Mucosa of descending colon (tissue), 3 donors: ENCODE data around the gene TSPEAR. TPM values are rescaled to one million over a fixed set of nuclear protein-coding genes. Genes with fewer than 3 reads are reported as not detected.
"Not testable (repeated sequence)": the region's sequence is repeated elsewhere in the genome, so short reads cannot be mapped to it uniquely, and the experiment has no call there.

Experiments
- ATAC-seq: fragments of 200-7000 bp; cut with Tn5 transposase; one replicate; pipeline ENCODE4 v1.9.1; 2020; ENCODE audit warnings: mild to moderate bottlenecking, moderate library complexity
- DNase-seq, 3 donors: peaks; one replicate each; pipeline ENCODE4 v3.0.0-alpha.2; 2020
- H3K36me3 ChIP-seq: fragments of 200-600 bp; one replicate; pipeline ENCODE4 v1.8.0; 2021; ENCODE audit warnings: low read depth, mild to moderate bottlenecking
- H3K4me1 ChIP-seq: fragments of 200-600 bp; one replicate; pipeline ENCODE4 v1.8.0; 2021; ENCODE audit warnings: low read depth, mild to moderate bottlenecking
- H3K4me3 ChIP-seq: fragments of 200-600 bp; one replicate; pipeline ENCODE4 v1.8.0; 2021; ENCODE audit warnings: mild to moderate bottlenecking
- H3K9me3 ChIP-seq: fragments of 200-600 bp; one replicate; pipeline ENCODE4 v1.8.0; 2021; ENCODE audit warnings: mild to moderate bottlenecking
- CTCF ChIP-seq: fragments of 200-600 bp; IDR thresholded peaks from one replicate; pipeline ENCODE4 v1.8.0; 2022; ENCODE audit warnings: antibody characterized with exemption, mild to moderate bottlenecking
- intact Hi-C, 2 donors: fragments of 100-400 bp; cut with DNase I in 1 of 2; cut with micrococcal nuclease in 1 of 2; formaldehyde crosslinking; loops; one replicate each; pipeline versions ENCODE4 v1.11.0 to v1.11.1; 2022; cut with DNase I, micrococcal nuclease
- total RNA-seq, 3 donors: library from RNA; stranded (reverse); fragmentation: NEBNext Ultra II Directional in 2 of 3; extraction: Animal tissue kit (Norgen Biotek cat#: 25700) in 2 of 3; gene quantifications; one replicate each; pipeline versions ENCODE4 v1.2.1 to v1.2.4, GENCODE V29; 2021 to 2023
- donor health status: DM: no; HTN: no; CAD: no; lungs with moderate emphysema.
- donor health status: DM: no; HTN: no; CAD: no.
- donor health status: DM: no; HTN: yes; CAD: no.

Gene TSPEAR
- total RNA-seq, 3 donors from 2014 or later, result 0.28 TPM; not detected in 2

- H3K4me1 ChIP-seq, result no peaks in the 10 kb centered on the region
- no peak for ATAC-seq
- TF ChIP-seq CTCF, result no peak
- no peak for DNase-seq
- intact Hi-C loops, result no loop called here
- H3K4me3 ChIP-seq, result no peak overlapping the region
- peaks cover 9% of the 10 kb centered on the region for H3K9me3 ChIP-seq
- no peaks in the 10 kb centered on the region for H3K36me3 ChIP-seq
Measured at GRCh38 chr21:44583089-44583799, 128.1 kb downstream of the TSPEAR start.

DNA sequence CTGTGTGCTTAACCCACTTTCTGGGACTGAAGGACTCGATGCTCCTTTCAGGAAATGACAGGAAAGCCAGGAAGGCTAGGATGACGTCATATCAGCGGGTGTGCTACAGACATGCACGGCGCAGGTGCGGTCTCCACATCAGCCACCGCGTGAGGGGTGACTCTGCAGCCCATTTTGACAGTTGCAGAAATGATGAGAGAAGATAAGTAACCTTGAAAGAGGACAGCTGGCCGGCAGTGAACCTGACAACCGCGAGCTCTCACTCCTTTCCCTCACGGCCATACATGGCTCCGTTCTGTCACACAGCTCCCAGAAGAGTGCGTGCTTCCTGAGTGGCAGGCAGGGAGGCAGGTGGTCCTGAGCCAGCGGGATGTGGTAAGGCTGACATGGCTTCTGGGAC lies 129.3 kb downstream of the TSPEAR start:
- no peaks in the 10 kb centered on the region for H3K4me1 ChIP-seq
- no peak for TF ChIP-seq CTCF
- H3K36me3 ChIP-seq, result no peaks in the 10 kb centered on the region
- intact Hi-C loops, result no loop called here
- DNase-seq, result no peak
- H3K4me3 ChIP-seq, result no peak overlapping the region
- H3K9me3 ChIP-seq, result peaks cover 9% of the 10 kb centered on the region
- no peak for ATAC-seq

GRCh38 chr21:44581158-44581557 lies 130.2 kb downstream of the TSPEAR start:
- Histone ChIP-seq H3K9me3 (peaks cover 12% of the 10 kb centered on the region), H3K36me3 (no peaks in the 10 kb centered on the region), H3K4me3 (no peak overlapping the region), H3K4me1 (no peaks in the 10 kb centered on the region)
- TF ChIP-seq CTCF, result no peak
- intact Hi-C loops, result no loop called here
- no peak for ATAC-seq
- DNase-seq, result no peak

- DNase-seq (peak in 2 of 3 donors; percentile 21 to 63), ATAC-seq (peak; percentile 68)
- H3K4me1 ChIP-seq, H3K4me3 ChIP-seq, intact Hi-C loops, H3K36me3 ChIP-seq: not testable (repeated sequence)
- H3K9me3 ChIP-seq, result peaks cover 12% of the 10 kb centered on the region
Measured at GRCh38 chr21:44580231-44580821, 131.0 kb downstream of the TSPEAR start, which contains the start of gene KRTAP10-5. TSS of gene KRTAP10-5 (minus strand) at chr21:44580604. CDS start at chr21:44580578, 26 bp downstream.

GRCh38 chr21:44579833-44580144 lies 131.6 kb downstream of the TSPEAR start:
- DNase-seq (no peak), ATAC-seq (no peak)
- H3K4me3 ChIP-seq, result no peak overlapping the region
- H3K4me1 ChIP-seq, result peaks cover under 1% of the 10 kb centered on the region
- peaks cover 12% of the 10 kb centered on the region for H3K9me3 ChIP-seq
- TF ChIP-seq CTCF, result no peak
- H3K36me3 ChIP-seq, result no peaks in the 10 kb centered on the region
- intact Hi-C loops, result no loop called here

DNA sequence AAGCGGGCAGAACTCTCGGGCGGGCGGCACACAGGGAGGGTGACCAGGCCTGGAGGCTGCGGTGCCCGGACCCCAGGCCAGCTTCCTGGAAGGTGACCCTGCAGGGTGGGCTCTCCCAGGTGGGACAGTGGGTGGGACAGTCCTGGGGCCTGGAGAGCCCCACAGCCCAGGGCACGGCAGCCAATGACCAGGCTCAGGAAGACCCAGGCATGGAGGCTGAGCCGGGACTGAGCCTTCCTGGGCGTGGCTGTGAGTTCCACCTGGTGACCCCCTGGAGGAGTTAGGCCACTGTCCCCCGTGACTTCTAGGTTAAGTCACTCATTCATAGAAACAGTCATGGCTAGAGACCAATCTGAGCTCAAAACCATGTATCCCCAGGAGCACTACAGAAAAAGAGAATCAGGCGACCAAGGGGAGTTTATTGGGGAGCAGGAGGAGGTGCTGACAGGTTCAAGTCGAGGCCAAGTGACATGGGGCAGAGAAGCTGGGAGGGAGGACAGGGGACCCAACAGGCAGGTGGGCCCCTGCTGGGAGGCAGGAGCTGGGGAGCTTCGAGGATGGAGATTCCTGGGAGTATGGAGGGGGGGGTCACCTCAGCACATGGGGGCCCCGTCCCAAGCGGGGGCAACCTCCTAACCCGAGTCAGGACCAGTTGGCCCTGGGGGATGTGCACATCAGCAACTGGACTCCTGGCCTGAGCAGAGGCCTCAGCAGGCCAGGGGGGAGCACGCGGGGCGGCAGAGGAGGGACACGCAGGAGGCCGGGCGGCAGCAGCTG lies 132.1 kb downstream of the TSPEAR start:
- Histone ChIP-seq H3K4me3 (no peak overlapping the region), H3K4me1 (peaks cover 6% of the 10 kb centered on the region), H3K36me3 (no peaks in the 10 kb centered on the region), H3K9me3 (peaks cover 12% of the 10 kb centered on the region)
- no peak for TF ChIP-seq CTCF
- DNase-seq (no peak), ATAC-seq (no peak)
- intact Hi-C loops, result no loop called here
